GM19452 (cell line): Measurements from ENCODE around the gene APOBEC4.

Source experiments
- ATAC-seq: cut with Tn5 transposase; IDR thresholded peaks from one replicate; pipeline ENCODE4 v1.9.1; 2021; ENCODE audit not compliant: unreplicated experiment

Gene APOBEC4

GRCh38 chr1:183604815-183605214, 48.3 kb downstream of the APOBEC4 start:
- ATAC-seq: no peak

- no peak for ATAC-seq
Measured at GRCh38 chr1:183604038-183604808, 48.9 kb downstream of the APOBEC4 start.

- ATAC-seq: no peak
Measured at GRCh38 chr1:183602510-183602909, 50.6 kb downstream of the APOBEC4 start.

GRCh38 chr1:183600634-183601033, 52.5 kb downstream of the APOBEC4 start:
- no peak for ATAC-seq

GRCh38 chr1:183600136-183600535, 53.0 kb downstream of the APOBEC4 start:
- no peak for ATAC-seq

GRCh38 chr1:183598386-183598785, 54.7 kb downstream of the APOBEC4 start:
- peak; percentile 80 for ATAC-seq

GRCh38 chr1:183597656-183598347, 55.3 kb downstream of the APOBEC4 start:
- no peak for ATAC-seq

GRCh38 chr1:183596500-183596899, 56.6 kb downstream of the APOBEC4 start:
- ATAC-seq: no peak
